BJ (cell line): Measurements from ENCODE around the gene KRTDAP. TPM values are rescaled to one million over a fixed set of nuclear protein-coding genes. Genes with fewer than 3 reads are reported as not detected.

Source experiments
- CTCF ChIA-PET: fragments of 350-600 bp; formaldehyde crosslinking; extraction: SDS; loops from one replicate; lab custom pipeline; 2021; ENCODE audit warnings: antibody characterized with exemption, inconsistent platforms; lab: Yijun Ruan, JAX
- POLR2A ChIA-PET: fragments of 300-600 bp; sonication (Branson Sonifier 250); formaldehyde crosslinking; extraction: SDS; loops from one replicate; lab custom pipeline; 2021; ENCODE audit warnings: antibody characterized with exemption; lab: Charles Lee
- DNase-seq: peaks from one replicate; pipeline ENCODE4 v3.0.0-alpha.2; 2011; ENCODE audit warnings: low read depth
- H3K27me3 ChIP-seq: 2 replicates; pipeline ENCODE4 v1.6.0; 2011; ENCODE audit warnings: low read length; ENCODE audit not compliant: control insufficient read depth, insufficient read depth
- H3K36me3 ChIP-seq: 2 replicates; pipeline ENCODE4 v1.5.1; 2011; ENCODE audit warnings: low read length; ENCODE audit not compliant: control insufficient read depth, insufficient read depth
- H3K4me3 ChIP-seq: 2 replicates; pipeline ENCODE4 v1.5.1; 2011; ENCODE audit warnings: low read depth, mild to moderate bottlenecking, control low read depth, low read length
- polyA plus RNA-seq: library from polyadenylated mRNA; depleted of rRNA; stranded (reverse); fragments of >200 nt; gene quantifications from 2 replicates; pipeline ENCODE4 v1.2.3, GENCODE V29; 2011
- TF ChIP-seq, protein P1 (sequence below): IDR thresholded peaks from 2 replicates; pipeline ENCODE4 v1.5.1; 2011; ENCODE audit warnings: low read depth, mild to moderate bottlenecking, control low read depth, inconsistent platforms, low read length, moderate library complexity; ENCODE audit not compliant: insufficient read depth

Gene KRTDAP
- polyA plus RNA-seq, 1 experiment, result not detected

DNA sequence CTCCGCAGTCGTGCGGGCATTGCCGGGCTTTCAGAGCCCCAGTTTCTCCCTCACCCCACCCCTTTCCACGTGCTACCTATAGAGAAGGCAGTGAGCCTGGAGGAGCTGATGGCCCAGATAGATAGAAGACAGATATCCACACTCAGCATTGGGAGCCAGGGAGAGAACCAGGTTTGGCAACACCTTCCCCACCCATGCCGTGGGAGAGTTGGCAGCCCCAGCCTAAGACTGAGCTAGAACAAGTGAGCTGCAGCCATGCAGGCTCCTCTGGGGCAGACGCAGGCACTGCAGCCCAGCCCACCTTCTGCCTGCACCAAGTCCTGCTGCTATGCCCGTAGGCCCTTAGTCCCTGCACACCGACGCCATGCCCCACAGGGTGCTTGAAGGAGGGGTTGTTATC lies 10.3 kb upstream of the KRTDAP start:
- TF ChIP-seq, protein P1, sequence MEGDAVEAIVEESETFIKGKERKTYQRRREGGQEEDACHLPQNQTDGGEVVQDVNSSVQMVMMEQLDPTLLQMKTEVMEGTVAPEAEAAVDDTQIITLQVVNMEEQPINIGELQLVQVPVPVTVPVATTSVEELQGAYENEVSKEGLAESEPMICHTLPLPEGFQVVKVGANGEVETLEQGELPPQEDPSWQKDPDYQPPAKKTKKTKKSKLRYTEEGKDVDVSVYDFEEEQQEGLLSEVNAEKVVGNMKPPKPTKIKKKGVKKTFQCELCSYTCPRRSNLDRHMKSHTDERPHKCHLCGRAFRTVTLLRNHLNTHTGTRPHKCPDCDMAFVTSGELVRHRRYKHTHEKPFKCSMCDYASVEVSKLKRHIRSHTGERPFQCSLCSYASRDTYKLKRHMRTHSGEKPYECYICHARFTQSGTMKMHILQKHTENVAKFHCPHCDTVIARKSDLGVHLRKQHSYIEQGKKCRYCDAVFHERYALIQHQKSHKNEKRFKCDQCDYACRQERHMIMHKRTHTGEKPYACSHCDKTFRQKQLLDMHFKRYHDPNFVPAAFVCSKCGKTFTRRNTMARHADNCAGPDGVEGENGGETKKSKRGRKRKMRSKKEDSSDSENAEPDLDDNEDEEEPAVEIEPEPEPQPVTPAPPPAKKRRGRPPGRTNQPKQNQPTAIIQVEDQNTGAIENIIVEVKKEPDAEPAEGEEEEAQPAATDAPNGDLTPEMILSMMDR, result no peak
- ChIA-PET CTCF (interaction anchor here (2.7 kb wide), 1 partner anchor 10 kb away, joined by 11 read pairs; no protein-coding TSS in a partner anchor), POLR2A (no interaction called here)
- Histone ChIP-seq H3K4me3 (no peak overlapping the region), H3K36me3 (no peaks in the 10 kb centered on the region), H3K27me3 (peaks cover 3% of the 10 kb centered on the region; the same call in 1 of the 2 replicates)
- DNase-seq, result no peak

DNA sequence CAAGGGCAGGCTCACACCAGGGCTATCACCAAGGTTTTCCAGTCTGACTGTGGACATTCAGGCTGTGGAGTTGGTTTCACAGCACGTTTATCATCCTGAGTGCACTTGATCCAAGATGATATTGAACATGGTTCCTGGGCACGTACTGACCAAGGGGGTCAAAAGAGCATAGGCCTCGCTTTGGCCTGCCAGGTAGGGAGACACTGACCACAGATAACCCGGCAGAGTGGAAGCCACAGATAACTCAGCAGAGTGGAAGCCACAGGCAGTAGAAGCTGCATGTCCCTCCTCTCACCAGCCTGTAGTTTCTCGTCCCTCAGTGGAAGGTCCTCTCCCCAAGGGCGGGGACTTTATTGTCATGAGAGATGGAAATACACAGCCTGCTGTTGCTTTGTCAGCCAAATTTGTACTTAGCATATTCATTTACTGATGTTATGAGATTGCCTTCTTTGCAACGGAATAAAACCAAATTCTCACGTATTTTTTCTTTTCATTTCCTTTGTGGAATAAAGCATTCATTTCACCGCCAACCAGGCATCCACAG lies 8.8 kb upstream of the KRTDAP start:
- POLR2A ChIA-PET, result no interaction called here
- TF ChIP-seq, protein P1, result no peak
- no peak for DNase-seq
- no peaks in the 10 kb centered on the region; the same call in 1 of the 2 replicates for H3K27me3 ChIP-seq
- no peaks in the 10 kb centered on the region for H3K36me3 ChIP-seq
- CTCF ChIA-PET, result interaction anchor here (0.7 kb wide), 1 partner anchor 1083 kb away, joined by 3 read pairs; no protein-coding TSS in a partner anchor
- no peak overlapping the region for H3K4me3 ChIP-seq

DNA sequence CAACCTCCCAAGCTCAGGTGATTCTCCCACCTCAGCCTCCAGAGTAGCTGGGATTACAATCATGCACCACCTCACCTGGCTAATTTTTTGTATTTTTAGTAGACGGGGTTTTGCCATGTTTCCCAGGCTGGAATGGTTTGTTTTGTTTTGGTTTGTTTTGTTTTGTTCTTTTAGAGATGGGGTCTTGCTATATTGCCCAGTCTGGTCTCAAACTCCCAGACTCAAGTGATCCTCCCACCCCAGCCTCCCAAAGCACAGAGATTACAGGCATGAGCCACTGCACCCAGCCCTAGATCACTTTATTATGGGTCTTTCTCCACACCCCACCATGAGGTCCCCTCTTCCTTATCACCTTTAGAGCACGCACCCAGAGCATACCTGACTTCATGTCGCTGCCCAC lies 8.0 kb upstream of the KRTDAP start:
- TF ChIP-seq, protein P1, result no peak
- no peaks in the 10 kb centered on the region; the same call in 1 of the 2 replicates for H3K27me3 ChIP-seq
- ChIA-PET POLR2A (interaction anchor here (0.5 kb wide), 1 partner anchor 49 kb away, joined by 20 read pairs; no protein-coding TSS in a partner anchor), CTCF (interaction anchor here (1.5 to 4.2 kb wide), 3 partner anchors 11 to 145 kb away, joined by 5 to 48 read pairs (median 8); no protein-coding TSS in a partner anchor)
- no peak for DNase-seq
- H3K36me3 ChIP-seq, result no peaks in the 10 kb centered on the region
- H3K4me3 ChIP-seq, result no peak overlapping the region

DNA sequence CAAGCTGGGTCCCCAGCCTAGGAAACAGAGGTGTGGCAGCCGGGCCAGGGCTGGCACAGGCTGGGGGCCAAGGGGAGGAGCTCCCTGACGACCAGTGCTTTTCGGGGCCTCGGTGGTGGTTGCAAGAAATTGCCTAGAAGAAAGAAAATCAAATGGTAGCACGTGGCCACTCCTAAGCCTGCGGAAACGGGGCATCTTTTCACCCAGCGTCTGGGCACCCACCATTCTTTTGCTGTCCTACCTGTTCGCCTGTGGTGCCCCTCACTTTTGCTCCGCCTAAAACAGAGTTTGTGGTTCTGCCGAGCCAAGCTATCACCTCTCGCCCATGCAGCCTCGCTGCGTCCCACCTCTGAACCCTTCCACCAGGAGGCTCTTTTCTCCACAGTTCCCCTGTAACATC lies 7.1 kb upstream of the KRTDAP start:
- CTCF ChIA-PET, result interaction anchor here (0.5 to 4.2 kb wide), 6 partner anchors 10 to 399 kb away, joined by 3 to 48 read pairs (median 4); no protein-coding TSS in a partner anchor
- POLR2A ChIA-PET, result no interaction called here
- TF ChIP-seq, protein P1, result no peak
- H3K4me3 ChIP-seq, result no peak overlapping the region
- DNase-seq, result no peak
- H3K27me3 ChIP-seq, result no peaks in the 10 kb centered on the region; the same call in 1 of the 2 replicates
- H3K36me3 ChIP-seq, result no peaks in the 10 kb centered on the region

DNA sequence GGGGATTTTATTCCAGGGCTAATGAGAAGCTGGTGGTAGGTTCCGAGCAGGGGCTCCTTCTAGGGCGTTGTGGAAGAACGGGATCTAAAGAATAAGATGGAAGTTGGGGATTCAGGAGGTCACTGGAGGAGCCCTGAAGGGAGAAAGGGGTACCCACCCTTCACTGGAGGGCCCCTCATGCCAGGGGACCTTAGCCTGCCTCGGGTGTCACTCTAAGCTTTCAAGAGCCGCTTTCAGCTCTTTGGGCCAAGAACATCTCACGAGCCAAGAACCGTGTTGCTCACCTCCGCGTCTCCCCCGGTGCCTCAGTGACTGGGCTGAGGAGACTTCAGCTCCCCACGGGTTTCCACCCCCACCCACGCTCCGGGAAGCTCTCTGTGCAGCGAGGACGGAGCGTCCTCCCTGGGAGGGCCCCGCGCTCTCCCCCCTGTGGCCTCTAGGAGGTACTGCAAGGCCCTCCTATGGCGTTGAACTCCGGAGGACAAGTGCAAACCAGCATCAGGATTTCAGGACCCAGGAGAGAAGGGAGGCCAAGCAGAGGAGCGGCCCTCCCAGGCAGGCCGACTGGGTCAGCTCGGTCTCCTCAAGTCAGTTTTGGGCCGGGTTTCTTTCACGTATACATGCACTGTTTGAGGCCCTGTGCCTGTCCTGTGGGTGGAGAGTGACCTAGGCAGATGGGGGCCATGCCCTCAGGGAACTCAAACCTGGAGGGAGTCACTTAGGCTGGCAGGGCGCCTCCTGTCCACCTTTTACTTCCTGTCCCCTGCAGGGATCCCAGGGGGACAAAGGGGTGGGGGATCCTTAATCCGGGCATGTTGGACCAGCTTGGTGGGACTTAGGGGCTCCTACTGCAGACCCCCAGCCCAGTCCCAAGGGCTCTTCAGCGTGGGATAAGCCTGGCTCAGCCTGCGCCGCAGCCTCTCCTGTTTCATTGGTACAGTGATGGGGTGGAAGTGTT lies 5.1 kb upstream of the KRTDAP start:
- Histone ChIP-seq H3K27me3 (peaks cover 2% of the 10 kb centered on the region), H3K36me3 (no peaks in the 10 kb centered on the region), H3K4me3 (no peak overlapping the region)
- CTCF ChIA-PET, result interaction anchor here (0.6 to 4.2 kb wide), 26 partner anchors 8 to 429 kb away, joined by 3 to 48 read pairs (median 4); partner anchors contain the start of genes DMKN and FFAR1
- POLR2A ChIA-PET, result no interaction called here
- TF ChIP-seq, protein P1, result peak; percentile 99
- no peak for DNase-seq
